ENCODE data around the gene HOXA13.

The HOXA13 gene

DNA sequence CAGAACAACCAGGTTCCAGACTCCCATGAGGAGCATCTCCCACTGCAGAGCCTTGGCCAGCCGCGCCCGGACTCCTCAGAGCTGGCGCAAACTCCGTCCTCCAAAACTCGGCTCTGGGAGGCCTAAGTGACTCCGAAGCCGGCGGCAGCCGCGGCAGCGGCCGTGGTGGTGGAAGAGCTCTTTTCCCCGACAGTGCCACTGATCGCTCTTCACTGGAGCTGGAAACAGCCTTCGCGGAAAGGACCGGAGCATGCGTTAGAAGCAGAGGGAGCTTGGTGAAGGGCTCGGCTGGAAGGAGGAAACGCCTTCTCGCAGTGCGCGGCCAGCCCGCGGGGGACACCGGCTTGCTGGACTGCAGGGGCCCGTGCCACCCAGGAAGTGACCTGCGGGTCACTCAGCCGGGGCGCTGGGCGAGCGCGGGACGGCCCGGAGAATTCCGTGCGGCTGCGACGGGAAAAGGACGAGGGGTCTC, 5.0 kb upstream of the HOXA13 start:
- Mint-ChIP-seq H3K4me1 (peaks cover 30% of the 10 kb centered on the region), H3K9me3 (peaks cover 4% of the 10 kb centered on the region), H3K36me3 (ENCODE audit: low read depth) (no peaks in the 10 kb centered on the region), H3K4me3 (peak overlapping the region; percentile 43 to 69 (median 44)), H3K27ac (no peak overlapping the region), H3K27me3 (ENCODE audit: low read depth) (peaks cover 100% of the 10 kb centered on the region)
- TF ChIP-seq, protein P1, sequence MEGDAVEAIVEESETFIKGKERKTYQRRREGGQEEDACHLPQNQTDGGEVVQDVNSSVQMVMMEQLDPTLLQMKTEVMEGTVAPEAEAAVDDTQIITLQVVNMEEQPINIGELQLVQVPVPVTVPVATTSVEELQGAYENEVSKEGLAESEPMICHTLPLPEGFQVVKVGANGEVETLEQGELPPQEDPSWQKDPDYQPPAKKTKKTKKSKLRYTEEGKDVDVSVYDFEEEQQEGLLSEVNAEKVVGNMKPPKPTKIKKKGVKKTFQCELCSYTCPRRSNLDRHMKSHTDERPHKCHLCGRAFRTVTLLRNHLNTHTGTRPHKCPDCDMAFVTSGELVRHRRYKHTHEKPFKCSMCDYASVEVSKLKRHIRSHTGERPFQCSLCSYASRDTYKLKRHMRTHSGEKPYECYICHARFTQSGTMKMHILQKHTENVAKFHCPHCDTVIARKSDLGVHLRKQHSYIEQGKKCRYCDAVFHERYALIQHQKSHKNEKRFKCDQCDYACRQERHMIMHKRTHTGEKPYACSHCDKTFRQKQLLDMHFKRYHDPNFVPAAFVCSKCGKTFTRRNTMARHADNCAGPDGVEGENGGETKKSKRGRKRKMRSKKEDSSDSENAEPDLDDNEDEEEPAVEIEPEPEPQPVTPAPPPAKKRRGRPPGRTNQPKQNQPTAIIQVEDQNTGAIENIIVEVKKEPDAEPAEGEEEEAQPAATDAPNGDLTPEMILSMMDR (IDR thresholded peaks at IDR 0.05; ENCODE audit: unreplicated experiment in 3 of 3) = no peak

DNA sequence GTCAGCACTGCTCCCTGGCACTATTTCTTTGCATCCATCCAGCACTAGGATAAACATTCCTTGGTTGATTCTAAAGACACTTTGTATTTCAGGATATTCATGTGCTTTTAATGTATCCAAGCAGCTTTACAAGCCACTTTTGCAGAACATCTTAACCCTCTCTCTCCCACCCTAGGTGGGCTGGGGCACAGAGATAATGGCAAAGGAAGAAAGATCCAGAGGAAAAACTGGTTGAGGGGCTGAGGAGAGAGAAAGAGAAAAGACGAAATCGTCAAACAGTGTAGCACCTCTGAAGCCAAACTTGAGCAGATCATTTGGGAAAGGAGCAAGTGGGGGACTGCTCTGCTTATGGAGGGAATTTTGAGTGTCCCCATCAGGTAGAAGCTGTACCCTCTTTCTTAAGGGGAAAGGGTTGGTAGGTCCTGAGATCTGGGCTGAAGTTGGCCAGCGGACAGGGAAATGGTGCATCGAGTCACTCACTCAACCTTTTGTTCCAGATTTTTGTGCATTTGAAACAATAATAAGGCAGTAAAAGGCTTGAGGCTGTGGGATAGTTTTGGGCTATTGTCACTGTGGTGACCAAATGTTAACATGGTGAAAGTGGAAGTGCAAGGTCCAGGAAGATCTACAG, 4.2 kb upstream of the HOXA13 start:
- TF ChIP-seq, protein P1 (IDR thresholded peaks at IDR 0.05; ENCODE audit: unreplicated experiment in 3 of 3) = no peak
- peak overlapping the region in 1 of 3 experiments; percentile 4 for H3K4me3 Mint-ChIP-seq
- H3K27me3 Mint-ChIP-seq (ENCODE audit: low read depth) = peaks cover 98% of the 10 kb centered on the region

DNA sequence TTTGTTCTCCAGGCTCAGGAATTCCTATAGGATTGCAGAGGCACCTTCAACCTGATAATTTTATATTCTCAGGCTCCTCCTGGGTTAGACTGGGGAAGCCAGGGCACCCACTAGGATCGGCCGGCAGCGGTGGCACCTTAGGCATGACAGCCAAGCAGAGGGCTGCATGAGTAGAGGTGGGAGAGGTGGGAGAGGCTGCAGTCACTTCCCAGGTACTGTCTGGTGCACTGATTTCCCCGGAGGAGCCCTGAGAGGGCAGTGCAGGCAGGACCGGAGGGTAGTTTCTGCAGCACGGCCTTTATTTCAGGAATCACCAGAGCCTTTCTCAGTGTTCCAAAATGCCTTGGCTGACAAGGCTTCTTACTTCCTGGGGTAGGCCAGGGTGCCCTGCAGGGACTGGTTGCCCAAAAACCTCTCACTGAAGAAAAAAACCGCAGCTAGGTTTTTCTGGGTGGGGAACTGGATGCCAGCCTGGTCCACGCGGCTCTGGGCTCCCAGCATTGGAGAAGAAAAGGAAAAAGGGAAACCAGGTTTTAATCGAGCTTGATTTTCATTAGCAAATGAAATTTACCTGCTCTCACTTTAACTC, 3.6 kb upstream of the HOXA13 start:
- Mint-ChIP-seq H3K27ac (no peak overlapping the region), H3K36me3 (ENCODE audit: low read depth) (no peaks in the 10 kb centered on the region), H3K27me3 (ENCODE audit: low read depth) (peaks cover 98% of the 10 kb centered on the region), H3K9me3 (peaks cover 4% of the 10 kb centered on the region), H3K4me3 (no peak overlapping the region), H3K4me1 (peaks cover 30% of the 10 kb centered on the region)
- TF ChIP-seq, protein P1 (IDR thresholded peaks at IDR 0.05; ENCODE audit: unreplicated experiment in 3 of 3) = no peak

More for the DNA sequence above, 4.2 kb upstream of the HOXA13 start:
- H3K27ac Mint-ChIP-seq = no peak overlapping the region
- no peaks in the 10 kb centered on the region for H3K36me3 Mint-ChIP-seq (ENCODE audit: low read depth)
- peaks cover 30% of the 10 kb centered on the region for H3K4me1 Mint-ChIP-seq
- H3K9me3 Mint-ChIP-seq = peaks cover 4% of the 10 kb centered on the region

DNA sequence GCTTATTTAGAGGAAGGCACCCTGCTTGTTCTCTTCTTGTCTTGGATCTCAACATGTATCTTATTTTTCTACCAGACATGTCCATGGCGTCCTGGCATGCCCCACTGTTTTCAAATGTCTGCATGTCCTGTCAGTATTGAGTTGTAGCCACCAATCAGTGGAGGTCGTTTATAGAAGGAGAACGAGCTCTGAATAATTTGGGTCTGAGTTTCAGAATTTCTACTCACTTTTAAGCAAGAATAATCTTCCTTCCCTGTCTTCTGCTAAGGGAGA, 2.9 kb upstream of the HOXA13 start:
- TF ChIP-seq, protein P1 (IDR thresholded peaks at IDR 0.05; ENCODE audit: unreplicated experiment in 3 of 3) = no peak
- H3K4me1 Mint-ChIP-seq = peaks cover 30% of the 10 kb centered on the region
- H3K4me3 Mint-ChIP-seq = no peak overlapping the region
- no peaks in the 10 kb centered on the region for H3K36me3 Mint-ChIP-seq (ENCODE audit: low read depth)
- peaks cover 98% of the 10 kb centered on the region for H3K27me3 Mint-ChIP-seq (ENCODE audit: low read depth)
- H3K27ac Mint-ChIP-seq = no peak overlapping the region
- H3K9me3 Mint-ChIP-seq = peaks cover 2% of the 10 kb centered on the region

DNA sequence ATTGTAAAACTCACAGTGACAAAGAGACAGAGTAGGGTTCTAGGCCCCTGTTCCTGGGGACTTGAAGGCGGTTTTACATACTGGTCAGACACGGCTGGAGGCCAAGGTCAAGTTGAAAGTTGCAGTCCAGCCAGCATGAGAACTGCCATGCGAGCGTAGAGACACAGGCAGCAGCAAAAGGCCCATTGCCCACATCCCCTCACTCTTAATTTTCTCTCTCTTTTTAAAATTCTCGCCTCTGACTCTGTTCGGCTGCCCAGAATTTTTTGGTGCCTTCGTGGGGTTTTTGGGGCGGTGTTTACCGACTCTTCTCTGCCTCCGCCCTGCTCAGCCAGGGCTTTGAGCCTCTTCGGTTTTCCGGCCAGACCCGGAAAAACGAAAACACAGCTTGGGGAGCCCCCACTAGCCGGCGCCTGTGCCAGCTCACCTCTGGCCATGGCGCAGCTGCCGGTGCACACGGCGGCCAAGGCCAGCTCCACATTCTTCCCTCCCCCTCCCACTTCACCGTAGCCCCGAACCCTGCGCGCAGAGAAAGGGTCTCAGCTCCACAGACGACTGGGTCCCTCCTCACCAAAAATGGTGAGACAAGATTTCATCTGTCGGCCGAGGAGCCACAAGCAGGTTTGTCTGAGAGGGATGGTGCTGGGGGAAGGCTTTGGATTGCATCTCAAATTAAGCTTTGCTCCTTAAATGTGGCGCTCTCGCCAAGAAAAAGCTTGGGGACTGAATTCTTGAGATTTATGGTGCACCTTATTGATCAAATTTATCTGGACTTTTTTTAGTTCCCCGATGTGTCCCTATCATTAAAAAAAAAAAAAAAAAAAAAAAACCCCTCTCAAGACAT, 2.3 kb upstream of the HOXA13 start:
- peak overlapping the region; percentile 18 to 82 (median 23) for H3K4me3 Mint-ChIP-seq
- H3K27me3 Mint-ChIP-seq (ENCODE audit: low read depth) = peaks cover 98% of the 10 kb centered on the region
- no peaks in the 10 kb centered on the region for H3K36me3 Mint-ChIP-seq (ENCODE audit: low read depth)
- TF ChIP-seq, protein P1 (IDR thresholded peaks at IDR 0.05; ENCODE audit: unreplicated experiment in 3 of 3) = no peak
- peaks cover 30% of the 10 kb centered on the region for H3K4me1 Mint-ChIP-seq
- H3K27ac Mint-ChIP-seq = no peak overlapping the region
- H3K9me3 Mint-ChIP-seq = peaks cover 2% of the 10 kb centered on the region

All from nephron (organoid).